Measurements from ENCODE around the gene TMEM161B.

Gene TMEM161B

GRCh38 chr5:88145611-88146467, 122.8 kb downstream of the TMEM161B start:
- DNase-seq (ENCODE audit: low read depth in 1 of 2, low spot score in 1 of 2) = peak; percentile 23 to 94
- no peak for TF ChIP-seq JUND (IDR thresholded peaks at IDR 0.05; ENCODE audit: low read depth)
- in situ Hi-C loops (cut with HindIII; ENCODE audit: low pct_unique_long_range_greater_than_20kb, low sequenced_read_pairs) = no loop called here

DNA sequence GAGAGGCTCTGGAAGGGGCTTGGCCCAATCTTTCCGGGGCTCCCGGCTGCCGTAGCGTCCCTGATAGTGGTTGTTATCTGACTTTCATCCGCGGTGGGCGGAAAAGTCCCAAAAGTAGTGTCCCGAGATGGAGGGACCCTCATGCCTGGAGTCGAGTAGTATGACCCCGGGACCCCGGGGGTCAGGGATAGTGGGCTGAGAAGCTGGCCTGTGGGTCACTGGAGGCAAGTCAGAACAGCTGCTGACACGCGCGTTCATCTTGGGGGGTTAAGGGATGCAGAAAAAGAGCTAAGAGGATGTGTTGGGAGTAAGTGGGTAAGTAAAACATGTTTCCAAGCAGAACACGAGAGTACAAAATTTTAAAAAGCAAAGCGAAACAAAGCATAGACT, 123.4 kb downstream of the TMEM161B start:
- TF ChIP-seq JUND (IDR thresholded peaks at IDR 0.05; ENCODE audit: low read depth) = no peak
- no peak for DNase-seq (ENCODE audit: low read depth in 1 of 2, low spot score in 1 of 2)
- in situ Hi-C loops (cut with HindIII; ENCODE audit: low pct_unique_long_range_greater_than_20kb, low sequenced_read_pairs) = no loop called here
